ENCODE measurements around the gene ENOX1.

Gene ENOX1

GRCh38 chr13:43573802-43574514 lies 212.8 kb downstream of the ENOX1 start (continued):
- no peak for TF ChIP-seq KLF16 (tag by site-specific recombination; IDR thresholded peaks at IDR 0.05)
- no peak for TF ChIP-seq HIC1 (tag by site-specific recombination; IDR thresholded peaks at IDR 0.05)
- TF ChIP-seq ZNF830 (tag by site-specific recombination; IDR thresholded peaks at IDR 0.05; ENCODE audit: low read depth): no peak

GRCh38 chr13:43573361-43573740 lies 213.4 kb downstream of the ENOX1 start:
- no peaks in the 10 kb centered on the region for H3K9me3 ChIP-seq (ENCODE audit: control insufficient read depth, insufficient read depth, low read depth, low read length)
- H3K36me3 ChIP-seq (ENCODE audit: control insufficient read depth in 2 of 2, insufficient read depth in 1 of 2, low read length in 2 of 2): no peaks in the 10 kb centered on the region
- ChIA-PET POLR2A (no interaction called here), CTCF (interaction anchor here (0.5 kb wide), 1 partner anchor 144 kb away, joined by 3 read pairs; no protein-coding TSS in a partner anchor)
- no peaks in the 10 kb centered on the region for H3K4me1 ChIP-seq (ENCODE audit: control insufficient read depth, insufficient read depth, low read length)
- no peak overlapping the region for H3K4me3 ChIP-seq (ENCODE audit: low read depth, low read length)
- TF ChIP-seq ZNF768 (tag by site-specific recombination; IDR thresholded peaks at IDR 0.05) (no peak), ATF2 (tag by site-specific recombination; IDR thresholded peaks at IDR 0.05; ENCODE audit: low read depth) (no peak), ZSCAN30 (tag by site-specific recombination; IDR thresholded peaks at IDR 0.05) (no peak), TCF7L2 (IDR thresholded peaks at IDR 0.05; ENCODE audit: borderline replicate concordance, low read depth, low read length) (no peak), ZNF747 (tag by site-specific recombination; IDR thresholded peaks at IDR 0.05) (no peak)
- no peak overlapping the region for H3K27ac ChIP-seq (ENCODE audit: extremely low read depth, low read depth, low read length)

GRCh38 chr13:43572656-43573360 lies 214.0 kb downstream of the ENOX1 start:
- Histone ChIP-seq H3K9me3 (ENCODE audit: control insufficient read depth, insufficient read depth, low read depth, low read length) (no peaks in the 10 kb centered on the region), H3K27ac (ENCODE audit: extremely low read depth, low read depth, low read length) (no peak overlapping the region), H3K4me3 (ENCODE audit: low read depth, low read length) (no peak overlapping the region), H3K4me1 (ENCODE audit: control insufficient read depth, insufficient read depth, low read length) (no peaks in the 10 kb centered on the region), H3K36me3 (ENCODE audit: control insufficient read depth in 2 of 2, insufficient read depth in 1 of 2, low read length in 2 of 2) (no peaks in the 10 kb centered on the region)
- ChIA-PET POLR2A (no interaction called here), CTCF (interaction anchor here (0.5 kb wide), 1 partner anchor 144 kb away, joined by 3 read pairs; no protein-coding TSS in a partner anchor)
- no peak for TF ChIP-seq ZNF112 (tag by site-specific recombination; IDR thresholded peaks at IDR 0.05)
- no peak for TF ChIP-seq ZNF292 (tag by site-specific recombination; IDR thresholded peaks at IDR 0.05; ENCODE audit: borderline replicate concordance, low read depth)
- no peak for TF ChIP-seq ZNF214 (tag by site-specific recombination; IDR thresholded peaks at IDR 0.05; ENCODE audit: borderline replicate concordance)
- no peak for TF ChIP-seq ZNF366 (tag by site-specific recombination; conservative IDR thresholded peaks at IDR 0.05)
- TF ChIP-seq ZNF560 (tag by site-specific recombination; IDR thresholded peaks at IDR 0.05; ENCODE audit: borderline replicate concordance): no peak
- no peak for TF ChIP-seq ZNF785 (tag by site-specific recombination; IDR thresholded peaks at IDR 0.05)
- TF ChIP-seq ZNF529 (tag by site-specific recombination; IDR thresholded peaks at IDR 0.05; ENCODE audit: insufficient replicate concordance): no peak
- TF ChIP-seq ZNF600 (tag by site-specific recombination; IDR thresholded peaks at IDR 0.05): no peak
- TF ChIP-seq ZNF518A (tag by site-specific recombination; conservative IDR thresholded peaks at IDR 0.05; ENCODE audit: low read depth): no peak
- no peak for TF ChIP-seq ZNF211 (tag by site-specific recombination; IDR thresholded peaks at IDR 0.05; ENCODE audit: low read depth)
- TF ChIP-seq ZNF701 (tag by site-specific recombination; IDR thresholded peaks at IDR 0.05): no peak
- no peak for TF ChIP-seq ZNF530 (tag by site-specific recombination; IDR thresholded peaks at IDR 0.05; ENCODE audit: low read depth)
- TF ChIP-seq ZNF610 (tag by site-specific recombination; IDR thresholded peaks at IDR 0.05; ENCODE audit: borderline replicate concordance): no peak

Measured in HEK293 (cell line).